ENCODE measurements around the gene UGGT1. TPM values are rescaled to one million over a fixed set of nuclear protein-coding genes. Genes with fewer than 3 reads are reported as not detected.

UGGT1 gene
- total RNA-seq, 1 experiment from 2014 or later: 55.9 TPM

DNA sequence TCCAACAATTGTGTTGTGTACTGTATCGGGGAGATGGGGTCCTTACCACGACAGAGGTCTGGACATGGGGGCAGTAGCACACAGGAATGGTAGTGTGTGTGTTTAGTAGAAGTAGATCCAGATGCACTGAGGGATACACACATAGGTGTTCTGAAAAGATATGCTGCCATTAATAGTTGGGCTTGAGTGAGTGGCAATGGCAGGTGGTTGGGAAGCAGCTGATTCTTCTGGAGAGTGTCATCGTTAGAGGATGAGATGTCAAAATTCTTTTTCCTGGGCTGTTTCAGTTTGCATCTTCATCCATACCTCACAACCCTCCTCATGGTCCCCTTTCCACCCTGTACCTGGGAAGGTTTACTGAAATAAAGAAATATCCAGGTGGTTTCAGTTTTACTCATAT lies 66.6 kb downstream of the UGGT1 start:
- Histone ChIP-seq H3K9ac (ENCODE audit: extremely low read depth, insufficient read length, low read length) (no peak overlapping the region), H3K23ac (ENCODE audit: insufficient read length, low read depth, low read length) (no peak overlapping the region), H2BK12ac (ENCODE audit: insufficient read length, low read depth, low read length) (no peak overlapping the region), H4K8ac (replicated peaks; ENCODE audit: insufficient read length, low read depth, low read length) (no peak overlapping the region), H2AK5ac (ENCODE audit: insufficient read length, low read length) (no peak overlapping the region), H3K79me1 (ENCODE audit: insufficient read depth, low read depth, low read length, poor library complexity, severe bottlenecking) (no peaks in the 10 kb centered on the region), H2AFZ (ENCODE audit: low read length) (no peak overlapping the region), H3K4ac (ENCODE audit: low read depth, low read length) (no peak overlapping the region), H3K27me3 (ENCODE audit: insufficient read depth, low read length) (no peaks in the 10 kb centered on the region), H2BK20ac (ENCODE audit: low read depth, low read length, poor library complexity, severe bottlenecking) (no peak overlapping the region), H3K18ac (ENCODE audit: insufficient read length, low read depth, low read length) (no peak overlapping the region), H3K23me2 (ENCODE audit: insufficient read length, low read depth, low read length, poor library complexity, severe bottlenecking) (no peaks in the 10 kb centered on the region), H2BK120ac (ENCODE audit: low read depth, low read length, poor library complexity, severe bottlenecking) (no peak overlapping the region), H3K27ac (ENCODE audit: insufficient read length, low read depth, low read length) (no peak overlapping the region), H3K4me1 (ENCODE audit: insufficient read depth, low read length) (no peaks in the 10 kb centered on the region), H3K56ac (ENCODE audit: insufficient read length, low read depth, low read length) (no peak overlapping the region), H4K20me1 (ENCODE audit: control insufficient read depth, insufficient read depth, insufficient read length) (no peaks in the 10 kb centered on the region), H3K4me2 (ENCODE audit: insufficient read depth, insufficient read length, low read length) (no peak overlapping the region), H2BK5ac (ENCODE audit: insufficient read length, low read length) (no peak overlapping the region), H4K91ac (ENCODE audit: insufficient read length, low read depth, low read length) (no peak overlapping the region), H3K14ac (ENCODE audit: insufficient read depth, low read length) (no peak overlapping the region), H3K79me2 (ENCODE audit: insufficient read depth, low read length) (no peaks in the 10 kb centered on the region), H2BK15ac (ENCODE audit: low read depth, low read length) (no peak overlapping the region), H3T11ph (ENCODE audit: low read length) (no peak overlapping the region), H4K5ac (ENCODE audit: insufficient read length, low read depth, low read length) (no peak overlapping the region), H3K9me3 (ENCODE audit: control insufficient read depth, low read depth, low read length) (no peaks in the 10 kb centered on the region)
- Mint-ChIP-seq H3K9me3 (no peaks in the 10 kb centered on the region), H3K4me1 (no peaks in the 10 kb centered on the region), H3K4me3 (no peak overlapping the region), H3K27me3 (ENCODE audit: low read depth) (no peaks in the 10 kb centered on the region), H3K36me3 (ENCODE audit: insufficient read depth in 1 of 3, low read depth in 3 of 3) (peaks cover 11 to 52% (median 31%) of the 10 kb centered on the region in 3 experiments; a peak in 6 of 7 replicates), H3K27ac (no peak overlapping the region)
- DNase-seq: no peak
- no CpG with 5 or more reads among the region's 3 CpGs for WGBS (ENCODE audit: extremely low coverage, insufficient read length, low lambda C conversion rate)
- TF ChIP-seq, protein P1, sequence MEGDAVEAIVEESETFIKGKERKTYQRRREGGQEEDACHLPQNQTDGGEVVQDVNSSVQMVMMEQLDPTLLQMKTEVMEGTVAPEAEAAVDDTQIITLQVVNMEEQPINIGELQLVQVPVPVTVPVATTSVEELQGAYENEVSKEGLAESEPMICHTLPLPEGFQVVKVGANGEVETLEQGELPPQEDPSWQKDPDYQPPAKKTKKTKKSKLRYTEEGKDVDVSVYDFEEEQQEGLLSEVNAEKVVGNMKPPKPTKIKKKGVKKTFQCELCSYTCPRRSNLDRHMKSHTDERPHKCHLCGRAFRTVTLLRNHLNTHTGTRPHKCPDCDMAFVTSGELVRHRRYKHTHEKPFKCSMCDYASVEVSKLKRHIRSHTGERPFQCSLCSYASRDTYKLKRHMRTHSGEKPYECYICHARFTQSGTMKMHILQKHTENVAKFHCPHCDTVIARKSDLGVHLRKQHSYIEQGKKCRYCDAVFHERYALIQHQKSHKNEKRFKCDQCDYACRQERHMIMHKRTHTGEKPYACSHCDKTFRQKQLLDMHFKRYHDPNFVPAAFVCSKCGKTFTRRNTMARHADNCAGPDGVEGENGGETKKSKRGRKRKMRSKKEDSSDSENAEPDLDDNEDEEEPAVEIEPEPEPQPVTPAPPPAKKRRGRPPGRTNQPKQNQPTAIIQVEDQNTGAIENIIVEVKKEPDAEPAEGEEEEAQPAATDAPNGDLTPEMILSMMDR (conservative IDR thresholded peaks at IDR 0.05): no peak

Data from H9 (cell line).